ENCODE data around the gene EPN2.

- TF ChIP-seq CTCF (IDR thresholded peaks at IDR 0.05; ENCODE audit: insufficient read depth, low read length, poor library complexity, severe bottlenecking) (no peak), EZH2phosphoT487 (conservative IDR thresholded peaks at IDR 0.05; ENCODE audit: low read length) (no peak)
These were observed 94.0 kb downstream of the EPN2 start for GRCh38 chr17:19331134-19331533.

Measured in SU-DHL-6 (cell line).